GM15510 (cell line): ENCODE measurements around the gene NSMF.

Experiments used
- POLR2A ChIP-seq: IDR thresholded peaks from 3 replicates; pipeline ENCODE4 v1.6.1; 2011; ENCODE audit warnings: borderline replicate concordance; ENCODE audit not compliant: insufficient read length; ENCODE audit errors: extremely low read depth

Gene NSMF

GRCh38 chr9:137458194-137459151 lies 661 bp downstream of the NSMF start:
- no peak for TF ChIP-seq POLR2A

- TF ChIP-seq POLR2A = no peak
Observed at GRCh38 chr9:137457406-137458193, 1.5 kb downstream of the NSMF start.

- TF ChIP-seq POLR2A = no peak
Observed at GRCh38 chr9:137456864-137457405, 2.2 kb downstream of the NSMF start.

GRCh38 chr9:137456061-137456863 lies 2.9 kb downstream of the NSMF start:
- no peak for TF ChIP-seq POLR2A

GRCh38 chr9:137455359-137455991 lies 3.7 kb downstream of the NSMF start:
- no peak for TF ChIP-seq POLR2A

- no peak for TF ChIP-seq POLR2A
Observed at GRCh38 chr9:137454597-137455358, 4.4 kb downstream of the NSMF start.

- TF ChIP-seq POLR2A = no peak
Observed at GRCh38 chr9:137454145-137454596, 5.0 kb downstream of the NSMF start.

- TF ChIP-seq POLR2A = no peak
Observed at GRCh38 chr9:137453643-137454081, 5.5 kb downstream of the NSMF start.

GRCh38 chr9:137452761-137453642 lies 6.1 kb downstream of the NSMF start:
- no peak for TF ChIP-seq POLR2A

GRCh38 chr9:137452006-137452760 lies 7.0 kb downstream of the NSMF start:
- no peak for TF ChIP-seq POLR2A

- TF ChIP-seq POLR2A = no peak
Observed at GRCh38 chr9:137449931-137450538, 9.1 kb downstream of the NSMF start.
